Panc1 (cell line): ENCODE data around the gene EMC6. TPM values are rescaled to one million over a fixed set of nuclear protein-coding genes. Genes with fewer than 3 reads are reported as not detected.

Experiments
- ATAC-seq: fragments of 200-7000 bp; cut with Tn5 transposase; 2 replicates; pipeline ENCODE4 v1.9.1; 2020; ENCODE audit warnings: mild to moderate bottlenecking, moderate library complexity
- BruUV-seq: library from RNA; stranded (reverse); fragments of 400-500 nt; replicated peaks from 2 replicates; lab custom pipeline; 2021; lab: Mats Ljungman, UMichigan
- CTCF ChIA-PET: fragments of 300-600 bp; sonication (Branson Sonifier 250); formaldehyde crosslinking; loops from one replicate; lab custom pipeline; 2022; ENCODE audit warnings: antibody characterized with exemption; lab: Charles Lee
- POLR2A ChIA-PET: fragments of 300-600 bp; sonication (Branson Sonifier 250); formaldehyde crosslinking; loops from one replicate; lab custom pipeline; 2022; ENCODE audit warnings: antibody characterized with exemption; lab: Charles Lee
- DNase-seq: peaks from one replicate; pipeline ENCODE4 v3.0.0-alpha.2; 2010; ENCODE audit warnings: low read depth, low spot score
- H3K27ac ChIP-seq: 2 replicates; pipeline ENCODE4 v1.5.1; 2011; ENCODE audit warnings: mild to moderate bottlenecking, low read length, inconsistent platforms
- H3K27me3 ChIP-seq: fragments of 200-500 bp; sonication (Bioruptor generic); 2 replicates; pipeline ENCODE4 v1.6.0; 2014; ENCODE audit warnings: low read length, inconsistent platforms; ENCODE audit not compliant: control insufficient read depth, insufficient read depth
- H3K36me3 ChIP-seq: fragments of 200-500 bp; sonication (Bioruptor generic); 2 replicates; pipeline ENCODE4 v1.5.1; 2014; ENCODE audit warnings: inconsistent platforms, mild to moderate bottlenecking, low read length, moderate library complexity; ENCODE audit not compliant: control insufficient read depth, insufficient read depth
- H3K4me1 ChIP-seq: 2 replicates; pipeline ENCODE4 v1.5.1; 2011; ENCODE audit warnings: inconsistent platforms, mild to moderate bottlenecking, low read length, moderate library complexity; ENCODE audit not compliant: control insufficient read depth, insufficient read depth
- H3K4me3 ChIP-seq, 2 experiments: 2 replicates each; pipeline ENCODE4 v1.5.1; 2011 to 2012; ENCODE audit warnings: low read depth in 2 of 2, low read length in 2 of 2, mild to moderate bottlenecking in 2 of 2, inconsistent platforms in 1 of 2, moderate library complexity in 1 of 2
- H3K9me3 ChIP-seq: fragments of 200-500 bp; sonication (Bioruptor generic); 2 replicates; pipeline ENCODE4 v1.5.1; 2014; ENCODE audit warnings: low read depth, mild to moderate bottlenecking, inconsistent platforms, low read length, moderate library complexity; ENCODE audit not compliant: control insufficient read depth, insufficient read depth
- POLR2AphosphoS5 ChIP-seq: IDR thresholded peaks from 2 replicates; pipeline ENCODE4 v1.6.1; 2012; ENCODE audit warnings: mild to moderate bottlenecking, low read depth, low read length, moderate library complexity
- SIN3A ChIP-seq: IDR thresholded peaks from 2 replicates; pipeline ENCODE4 v1.6.1; 2012; ENCODE audit warnings: low read depth, mild to moderate bottlenecking, low read length, moderate library complexity, borderline replicate concordance; ENCODE audit not compliant: insufficient read depth
- TCF7L2 ChIP-seq: IDR thresholded peaks from 2 replicates; pipeline ENCODE4 v1.6.1; 2011; ENCODE audit warnings: mild to moderate bottlenecking, low read depth, low read length, inconsistent platforms
- in situ Hi-C: cut with HindIII; loops from 2 replicates; pipeline ENCODE4 v1.10.0; 2016; ENCODE audit warnings: low sequenced_read_pairs, low pct_unique_long_range_greater_than_20kb
- intact Hi-C: fragments of 100-400 bp; cut with micrococcal nuclease; formaldehyde crosslinking; loops from one replicate; pipeline ENCODE4 v1.10.0; 2022; ENCODE audit not compliant: unreplicated experiment
- total RNA-seq: library from RNA; stranded (reverse); gene quantifications from one replicate; pipeline ENCODE4 v1.2.1, GENCODE V29; 2021; ENCODE audit not compliant: unreplicated experiment
- TF ChIP-seq, protein P1 (sequence below), 2 experiments: IDR thresholded peaks; 2 replicates each; pipeline ENCODE4 v1.6.1; 2011 to 2012; ENCODE audit warnings: low read depth in 2 of 2, control low read depth in 1 of 2, low read length in 1 of 2, mild to moderate bottlenecking in 1 of 2, moderate library complexity in 1 of 2; ENCODE audit not compliant: insufficient read depth in 1 of 2
- TF ChIP-seq, protein P2 (sequence below): fragments of 450-650 bp; IDR thresholded peaks from 2 replicates; pipeline ENCODE4 v1.5.1; 2017; ENCODE audit warnings: mild to moderate bottlenecking

EMC6 gene
- total RNA-seq, 1 experiment from 2014 or later, result 65.9 TPM

GRCh38 chr17:3622977-3623594, 45.5 kb upstream of the EMC6 start:
- H3K27ac ChIP-seq, result no peak overlapping the region

GRCh38 chr17:3626831-3627768, 41.5 kb upstream of the EMC6 start:
- no peak overlapping the region for H3K27ac ChIP-seq
- H3K9me3 ChIP-seq, result no peaks in the 10 kb centered on the region
- H3K36me3 ChIP-seq, result no peaks in the 10 kb centered on the region
- in situ Hi-C loops, result no loop called here
- no TSS peak for BruUV-seq
- no peaks in the 10 kb centered on the region for H3K27me3 ChIP-seq
- no peaks in the 10 kb centered on the region for H3K4me1 ChIP-seq
- intact Hi-C loops, result no loop called here
- H3K4me3 ChIP-seq, result no peak overlapping the region
- DNase-seq (no peak), ATAC-seq (no peak)
- CTCF ChIA-PET, result no interaction called here
- TF ChIP-seq POLR2AphosphoS5 (no peak), TCF7L2 (no peak), SIN3A (no peak)
- TF ChIP-seq, protein P1, sequence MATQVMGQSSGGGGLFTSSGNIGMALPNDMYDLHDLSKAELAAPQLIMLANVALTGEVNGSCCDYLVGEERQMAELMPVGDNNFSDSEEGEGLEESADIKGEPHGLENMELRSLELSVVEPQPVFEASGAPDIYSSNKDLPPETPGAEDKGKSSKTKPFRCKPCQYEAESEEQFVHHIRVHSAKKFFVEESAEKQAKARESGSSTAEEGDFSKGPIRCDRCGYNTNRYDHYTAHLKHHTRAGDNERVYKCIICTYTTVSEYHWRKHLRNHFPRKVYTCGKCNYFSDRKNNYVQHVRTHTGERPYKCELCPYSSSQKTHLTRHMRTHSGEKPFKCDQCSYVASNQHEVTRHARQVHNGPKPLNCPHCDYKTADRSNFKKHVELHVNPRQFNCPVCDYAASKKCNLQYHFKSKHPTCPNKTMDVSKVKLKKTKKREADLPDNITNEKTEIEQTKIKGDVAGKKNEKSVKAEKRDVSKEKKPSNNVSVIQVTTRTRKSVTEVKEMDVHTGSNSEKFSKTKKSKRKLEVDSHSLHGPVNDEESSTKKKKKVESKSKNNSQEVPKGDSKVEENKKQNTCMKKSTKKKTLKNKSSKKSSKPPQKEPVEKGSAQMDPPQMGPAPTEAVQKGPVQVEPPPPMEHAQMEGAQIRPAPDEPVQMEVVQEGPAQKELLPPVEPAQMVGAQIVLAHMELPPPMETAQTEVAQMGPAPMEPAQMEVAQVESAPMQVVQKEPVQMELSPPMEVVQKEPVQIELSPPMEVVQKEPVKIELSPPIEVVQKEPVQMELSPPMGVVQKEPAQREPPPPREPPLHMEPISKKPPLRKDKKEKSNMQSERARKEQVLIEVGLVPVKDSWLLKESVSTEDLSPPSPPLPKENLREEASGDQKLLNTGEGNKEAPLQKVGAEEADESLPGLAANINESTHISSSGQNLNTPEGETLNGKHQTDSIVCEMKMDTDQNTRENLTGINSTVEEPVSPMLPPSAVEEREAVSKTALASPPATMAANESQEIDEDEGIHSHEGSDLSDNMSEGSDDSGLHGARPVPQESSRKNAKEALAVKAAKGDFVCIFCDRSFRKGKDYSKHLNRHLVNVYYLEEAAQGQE (IDR thresholded peaks at IDR 0.05; ENCODE audit: insufficient read depth in 1 of 2, low read depth in 2 of 2, low read length in 1 of 2), result no peak
- TF ChIP-seq, protein P2, sequence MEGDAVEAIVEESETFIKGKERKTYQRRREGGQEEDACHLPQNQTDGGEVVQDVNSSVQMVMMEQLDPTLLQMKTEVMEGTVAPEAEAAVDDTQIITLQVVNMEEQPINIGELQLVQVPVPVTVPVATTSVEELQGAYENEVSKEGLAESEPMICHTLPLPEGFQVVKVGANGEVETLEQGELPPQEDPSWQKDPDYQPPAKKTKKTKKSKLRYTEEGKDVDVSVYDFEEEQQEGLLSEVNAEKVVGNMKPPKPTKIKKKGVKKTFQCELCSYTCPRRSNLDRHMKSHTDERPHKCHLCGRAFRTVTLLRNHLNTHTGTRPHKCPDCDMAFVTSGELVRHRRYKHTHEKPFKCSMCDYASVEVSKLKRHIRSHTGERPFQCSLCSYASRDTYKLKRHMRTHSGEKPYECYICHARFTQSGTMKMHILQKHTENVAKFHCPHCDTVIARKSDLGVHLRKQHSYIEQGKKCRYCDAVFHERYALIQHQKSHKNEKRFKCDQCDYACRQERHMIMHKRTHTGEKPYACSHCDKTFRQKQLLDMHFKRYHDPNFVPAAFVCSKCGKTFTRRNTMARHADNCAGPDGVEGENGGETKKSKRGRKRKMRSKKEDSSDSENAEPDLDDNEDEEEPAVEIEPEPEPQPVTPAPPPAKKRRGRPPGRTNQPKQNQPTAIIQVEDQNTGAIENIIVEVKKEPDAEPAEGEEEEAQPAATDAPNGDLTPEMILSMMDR, result no peak
- POLR2A ChIA-PET, result no interaction called here

More at GRCh38 chr17:3622977-3623594, 45.5 kb upstream of the EMC6 start:
- ATAC-seq, result no peak
- CTCF ChIA-PET, result no interaction called here
- Histone ChIP-seq H3K4me3 (no peak overlapping the region), H3K27me3 (no peaks in the 10 kb centered on the region), H3K4me1 (no peaks in the 10 kb centered on the region), H3K9me3 (no peaks in the 10 kb centered on the region), H3K36me3 (peaks cover 2% of the 10 kb centered on the region; the same call in 1 of the 2 replicates)
- intact Hi-C loops (no loop called here), in situ Hi-C loops (no loop called here)
- POLR2A ChIA-PET, result no interaction called here
- no TSS peak for BruUV-seq
- DNase-seq, result no peak
- TF ChIP-seq SIN3A, result no peak
- TF ChIP-seq, protein P1 (IDR thresholded peaks at IDR 0.05; ENCODE audit: insufficient read depth in 1 of 2, low read depth in 2 of 2, low read length in 1 of 2), result no peak
- TF ChIP-seq, protein P2, result no peak
- no peak for TF ChIP-seq TCF7L2
- no peak for TF ChIP-seq POLR2AphosphoS5
